NCI-H1092 (cell line): ENCODE results near the gene ARMCX6.
"Not testable (repeated sequence)": the region's sequence is repeated elsewhere in the genome, so short reads cannot be mapped to it uniquely, and the experiment has no call there.

Experiments
- DNase-seq: peaks from one replicate; lab custom pipeline; 2025; lab: John Stamatoyannopoulos, UW

ARMCX6 gene

GRCh38 chrX:101617211-101618191 lies at the start of gene ARMCX6:
Gene ARMCX6, minus strand, starts transcription at chrX:101618000. Its CDS starts 1,380 bp downstream, at chrX:101616620.
- peak; percentile 42 for DNase-seq

- DNase-seq, result peak; percentile 42
Observed at GRCh38 chrX:101659601-101660063, 41.8 kb upstream of the ARMCX6 start, which contains the start of gene ARMCX2. Gene ARMCX2, minus strand, starts transcription at chrX:101659850. Its CDS starts 2,262 bp downstream, at chrX:101657588.

- DNase-seq, result peak; percentile 55
Observed at GRCh38 chrX:101658661-101659491, 41.1 kb upstream of the ARMCX6 start.

GRCh38 chrX:101657495-101657894 lies 39.7 kb upstream of the ARMCX6 start:
- DNase-seq, result no peak

GRCh38 chrX:101656817-101657216 lies 39.0 kb upstream of the ARMCX6 start:
- no peak for DNase-seq

- no peak for DNase-seq
Observed at GRCh38 chrX:101655534-101655933, 37.7 kb upstream of the ARMCX6 start.

- DNase-seq, result not testable (repeated sequence)
Observed at GRCh38 chrX:101647716-101648115, 29.9 kb upstream of the ARMCX6 start.

- DNase-seq, result no peak
Observed at GRCh38 chrX:101642093-101642492, 24.3 kb upstream of the ARMCX6 start.

GRCh38 chrX:101639583-101639982 lies 21.8 kb upstream of the ARMCX6 start:
- DNase-seq, result no peak

GRCh38 chrX:101619364-101619763 lies 1.6 kb upstream of the ARMCX6 start:
- DNase-seq, result no peak

GRCh38 chrX:101605728-101606127 lies 12.1 kb downstream of the ARMCX6 start:
- DNase-seq, result no peak

GRCh38 chrX:101605146-101605545 lies 12.7 kb downstream of the ARMCX6 start:
- DNase-seq, result no peak

GRCh38 chrX:101602077-101602476 lies 15.7 kb downstream of the ARMCX6 start:
- DNase-seq, result no peak

GRCh38 chrX:101599592-101599991 lies 18.2 kb downstream of the ARMCX6 start:
- not testable (repeated sequence) for DNase-seq

GRCh38 chrX:101595739-101596419 lies 21.9 kb downstream of the ARMCX6 start:
- peak; percentile 12 for DNase-seq
